ENCODE data around the gene CACNA2D4.

Gene CACNA2D4

GRCh38 chr12:1933342-1934051, 15.0 kb upstream of the CACNA2D4 start:
- DNase-seq = no peak

DNA sequence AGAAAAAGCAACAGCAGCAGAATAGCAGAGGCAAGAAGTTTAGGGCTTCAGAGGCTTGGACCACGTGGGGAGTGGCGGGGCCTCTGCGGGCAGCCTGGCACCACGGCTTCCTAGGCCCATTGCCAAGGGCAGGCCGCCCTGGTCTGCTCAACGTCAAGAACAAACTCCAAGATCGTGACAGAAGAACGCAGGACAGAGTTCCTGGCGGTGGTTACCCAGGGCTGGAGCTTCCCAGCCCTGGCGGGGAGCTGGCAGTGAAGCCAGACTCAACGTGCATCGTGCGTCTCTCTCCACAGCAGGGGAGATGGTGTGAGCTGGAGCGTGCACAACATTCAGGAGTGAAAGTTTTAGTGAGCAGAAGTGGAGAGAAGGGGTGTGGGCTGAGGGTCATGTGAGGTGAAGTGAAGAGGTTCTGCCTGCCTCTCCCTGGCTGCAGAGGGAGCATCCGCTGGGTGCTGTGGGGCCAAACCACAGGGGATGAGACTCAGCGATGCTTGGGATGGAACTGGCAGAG, 13.9 kb upstream of the CACNA2D4 start:
- no peak for DNase-seq

DNA sequence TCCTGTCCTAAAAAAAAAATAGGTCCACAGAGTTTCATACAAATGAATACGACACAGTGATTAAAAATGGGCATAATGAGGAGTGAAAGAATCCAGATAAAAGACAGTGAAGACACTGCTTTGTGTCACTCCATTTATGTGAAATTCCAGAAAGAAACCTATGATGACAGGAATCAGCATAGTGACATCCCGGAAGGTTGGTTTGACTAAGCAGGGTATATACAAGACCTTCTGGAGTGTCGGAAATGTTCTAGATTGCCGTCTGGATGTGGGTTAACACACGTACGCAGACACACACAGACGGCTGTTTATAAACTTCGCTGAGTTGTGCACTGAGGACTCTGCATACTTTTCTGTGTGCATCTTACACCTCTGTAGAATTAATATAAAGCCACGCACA, 13.2 kb upstream of the CACNA2D4 start:
- DNase-seq = no peak

GRCh38 chr12:1930803-1931597, 12.5 kb upstream of the CACNA2D4 start:
- no peak for DNase-seq

GRCh38 chr12:1929985-1930802, 11.7 kb upstream of the CACNA2D4 start:
- DNase-seq = no peak

DNA sequence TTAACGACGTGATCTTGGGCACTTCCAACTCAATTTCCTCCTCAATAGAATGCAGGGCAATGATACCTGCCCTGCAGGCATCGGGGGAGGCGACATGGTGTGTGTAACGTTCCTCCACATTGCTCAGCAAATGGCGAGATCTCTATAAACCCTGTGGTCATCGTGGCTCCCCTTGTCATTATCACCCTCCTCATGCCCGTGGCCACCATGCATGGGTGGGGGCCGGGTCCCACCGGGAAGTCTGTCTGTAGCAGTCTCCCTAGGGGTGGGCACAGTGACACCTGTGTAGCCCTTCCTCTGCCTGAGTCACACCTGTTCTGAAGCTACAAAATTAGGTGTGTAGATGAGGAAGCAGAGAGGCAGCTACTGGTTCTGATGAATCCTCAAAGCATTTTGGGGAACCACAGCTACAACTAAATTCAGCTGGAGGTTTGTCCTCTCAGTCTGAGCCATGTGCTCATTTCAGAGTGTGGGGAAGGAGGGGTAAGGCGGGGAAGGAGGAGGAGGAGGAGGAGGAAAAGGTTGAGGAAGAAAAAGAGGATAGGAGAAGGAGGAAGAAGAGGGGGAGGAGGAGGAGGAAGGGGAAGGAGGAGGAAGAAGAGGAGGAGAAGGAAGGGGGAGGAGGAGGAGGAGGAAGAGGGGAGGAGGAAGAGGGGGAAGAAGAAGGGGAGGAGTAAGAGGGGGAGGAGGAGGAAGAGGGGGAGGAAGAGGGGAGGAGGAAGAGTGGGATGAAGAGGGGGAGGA, 11.0 kb upstream of the CACNA2D4 start:
- no peak for DNase-seq

DNA sequence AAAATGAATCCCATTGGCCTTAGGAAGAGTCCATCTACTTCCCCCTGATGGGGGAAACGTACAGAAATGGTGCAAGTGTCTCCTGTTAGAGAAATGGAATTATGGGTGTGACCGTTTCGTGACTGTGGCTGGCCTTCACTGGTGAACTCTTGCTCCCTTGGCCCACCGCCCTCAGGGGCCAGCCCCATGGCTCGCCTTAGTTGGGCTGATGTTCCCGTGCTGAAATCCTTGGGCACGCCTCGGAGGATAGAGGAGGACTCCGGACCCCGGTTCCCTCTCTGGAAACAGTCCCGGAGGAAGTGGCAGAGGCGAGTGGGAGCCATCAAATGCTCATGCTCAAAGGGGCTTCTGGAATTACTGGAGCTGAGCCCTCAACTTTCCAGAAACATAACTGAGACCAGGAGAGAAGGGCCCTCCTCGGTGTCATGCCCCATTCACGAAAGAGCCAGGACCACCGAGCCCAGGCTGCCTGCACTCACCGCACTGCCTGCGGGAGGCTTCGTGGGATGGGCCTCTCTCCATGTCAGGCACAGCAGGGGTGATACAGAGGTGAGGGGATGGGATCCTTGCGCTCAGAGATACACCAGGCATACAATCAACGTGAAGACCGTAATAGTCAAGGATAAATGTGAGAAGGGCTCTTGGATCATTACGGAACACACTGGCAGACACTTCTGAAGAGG, 10.1 kb upstream of the CACNA2D4 start:
- no peak for DNase-seq

GRCh38 chr12:1927751-1928351, 9.4 kb upstream of the CACNA2D4 start:
- DNase-seq = no peak

- DNase-seq = no peak
Observed at GRCh38 chr12:1927051-1927680, 8.7 kb upstream of the CACNA2D4 start.

DNA sequence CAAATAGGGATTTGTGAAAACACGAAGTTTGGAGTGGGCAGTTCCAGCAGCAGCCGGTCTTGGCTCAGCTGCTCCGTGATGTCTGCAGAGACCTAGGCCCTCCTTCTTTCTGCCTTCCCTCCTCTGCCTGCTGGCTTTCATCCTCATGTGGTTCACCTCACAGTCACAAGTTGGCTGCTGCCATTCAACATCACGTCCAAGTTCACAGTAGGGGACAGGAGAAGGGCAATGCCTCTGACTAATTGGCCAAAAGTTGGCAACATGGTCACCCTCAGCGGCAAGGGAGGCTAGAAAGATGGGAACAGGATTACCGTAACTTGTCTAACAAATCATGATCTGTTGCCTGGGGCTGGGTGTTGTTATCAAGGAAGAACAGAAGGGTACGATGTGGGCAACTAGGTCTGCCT, 7.8 kb upstream of the CACNA2D4 start:
- no peak for DNase-seq

- no peak for DNase-seq
Observed at GRCh38 chr12:1925684-1926006, 7.2 kb upstream of the CACNA2D4 start.

GRCh38 chr12:1924996-1925683, 6.7 kb upstream of the CACNA2D4 start:
- no peak for DNase-seq

- DNase-seq = no peak
Observed at GRCh38 chr12:1922985-1923384, 4.5 kb upstream of the CACNA2D4 start.

GRCh38 chr12:1922075-1922709, 3.7 kb upstream of the CACNA2D4 start:
- no peak for DNase-seq

GRCh38 chr12:1920971-1921370, 2.5 kb upstream of the CACNA2D4 start:
- no peak for DNase-seq

DNA sequence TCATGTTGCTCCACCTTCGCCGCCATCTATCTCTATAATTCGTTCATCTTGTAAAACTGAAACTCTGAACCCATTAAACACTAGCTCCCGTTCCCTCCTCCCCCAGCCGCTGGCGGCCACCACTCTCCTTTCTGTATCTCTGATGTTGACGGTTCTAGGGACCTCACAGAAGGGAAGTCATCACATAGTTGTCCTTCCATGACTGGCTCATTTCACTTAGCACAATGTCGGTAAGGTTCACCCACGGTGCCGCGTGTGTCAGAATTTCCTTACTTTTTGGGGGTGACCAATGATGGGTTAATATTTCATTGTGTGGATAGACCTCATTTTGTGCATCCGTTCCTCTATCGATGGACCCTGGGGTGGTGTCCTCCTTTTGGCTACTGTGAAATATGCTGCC, 2.0 kb upstream of the CACNA2D4 start:
- DNase-seq = no peak

DNA sequence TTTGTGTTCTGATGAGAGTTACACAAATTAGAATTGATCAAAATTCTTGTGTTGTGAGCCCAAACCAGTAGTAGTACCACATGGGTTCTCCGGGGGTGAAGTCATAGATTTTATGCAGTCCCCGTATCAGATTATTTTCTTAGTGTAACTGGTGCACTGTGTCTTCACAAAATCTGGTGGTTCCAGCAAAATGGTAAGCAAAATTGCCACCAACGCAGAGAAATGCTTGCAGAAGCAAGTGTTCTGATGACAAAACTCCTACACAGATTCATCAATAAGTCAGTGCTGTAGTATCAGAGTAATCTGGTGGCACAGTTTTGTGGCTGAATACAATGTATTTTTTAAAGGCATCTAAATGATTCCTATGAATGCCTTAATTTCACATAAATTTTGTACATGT, 1.3 kb upstream of the CACNA2D4 start:
- no peak for DNase-seq

GRCh38 chr12:1919284-1919683, 832 bp upstream of the CACNA2D4 start:
- no peak for DNase-seq

- DNase-seq = no peak
Observed at GRCh38 chr12:1918884-1919236, 408 bp upstream of the CACNA2D4 start.

Data from activated effector memory CD4-positive, alpha-beta T cell treated with Interleukin-2 at 50 U/mL for 16 hours (primary cell).